ENCODE measurements around the gene GPSM3. TPM values are rescaled to one million over a fixed set of nuclear protein-coding genes. Genes with fewer than 3 reads are reported as not detected.

GPSM3 gene
- total RNA-seq, result 131 TPM

- no peaks in the 10 kb centered on the region for H3K27me3 ChIP-seq (ENCODE audit: insufficient read depth, low read length)
- H3K4me1 ChIP-seq (ENCODE audit: insufficient read depth, low read length), result peaks cover 66% of the 10 kb centered on the region
- H3K4me3 ChIP-seq (ENCODE audit: low read length), result peak within 1 kb of the TSS; percentile 96
- H3K9me3 ChIP-seq (ENCODE audit: low read depth, low read length), result no peaks in the 10 kb centered on the region
These were observed at the start of gene GPSM3 for GRCh38 chr6:32192608-32193039. GPSM3 (minus strand) TSS chr6:32192643; CDS start chr6:32192513, 130 bp downstream.

GRCh38 chr6:32240686-32241085 is 48.2 kb upstream of the GPSM3 start:
- no peaks in the 10 kb centered on the region for H3K27me3 ChIP-seq (ENCODE audit: insufficient read depth, low read length)
- H3K9me3 ChIP-seq (ENCODE audit: low read depth, low read length), result no peaks in the 10 kb centered on the region
- H3K4me3 ChIP-seq (ENCODE audit: low read length), result no peak overlapping the region
- H3K4me1 ChIP-seq (ENCODE audit: insufficient read depth, low read length), result peaks cover 6% of the 10 kb centered on the region

GRCh38 chr6:32239462-32239861 is 47.0 kb upstream of the GPSM3 start:
- H3K4me3 ChIP-seq (ENCODE audit: low read length), result no peak overlapping the region
- no peaks in the 10 kb centered on the region for H3K4me1 ChIP-seq (ENCODE audit: insufficient read depth, low read length)
- no peaks in the 10 kb centered on the region for H3K9me3 ChIP-seq (ENCODE audit: low read depth, low read length)
- H3K27me3 ChIP-seq (ENCODE audit: insufficient read depth, low read length), result no peaks in the 10 kb centered on the region

DNA sequence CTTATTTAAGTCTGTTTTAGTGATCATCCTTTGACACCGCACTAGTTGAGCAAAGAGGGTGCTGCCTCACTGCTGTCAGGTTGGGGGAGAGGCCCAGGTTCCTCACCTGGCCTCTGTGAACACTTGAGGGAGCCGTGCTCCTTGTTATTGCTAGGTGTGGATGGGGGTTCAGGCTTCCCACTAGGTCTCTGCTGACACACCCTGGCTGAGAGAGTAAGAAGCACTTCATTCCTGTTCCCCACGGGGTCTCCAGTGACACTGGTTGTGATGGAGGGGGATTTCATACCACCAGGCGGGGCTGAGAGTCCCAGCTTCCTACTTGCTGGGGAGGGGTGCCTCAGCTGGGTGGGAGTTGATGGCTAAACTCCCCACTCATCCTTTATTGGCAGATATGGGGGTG is 42.5 kb upstream of the GPSM3 start:
- Histone ChIP-seq H3K4me1 (ENCODE audit: insufficient read depth, low read length) (no peaks in the 10 kb centered on the region), H3K9me3 (ENCODE audit: low read depth, low read length) (no peaks in the 10 kb centered on the region), H3K4me3 (ENCODE audit: low read length) (no peak overlapping the region), H3K27me3 (ENCODE audit: insufficient read depth, low read length) (no peaks in the 10 kb centered on the region)

- no peaks in the 10 kb centered on the region for H3K9me3 ChIP-seq (ENCODE audit: low read depth, low read length)
- no peaks in the 10 kb centered on the region for H3K27me3 ChIP-seq (ENCODE audit: insufficient read depth, low read length)
- H3K4me3 ChIP-seq (ENCODE audit: low read length), result no peak overlapping the region
- peaks cover 39% of the 10 kb centered on the region for H3K4me1 ChIP-seq (ENCODE audit: insufficient read depth, low read length)
These were observed 34.0 kb upstream of the GPSM3 start for GRCh38 chr6:32226434-32226833.

- H3K4me3 ChIP-seq (ENCODE audit: low read length), result no peak overlapping the region
- peaks cover 39% of the 10 kb centered on the region for H3K4me1 ChIP-seq (ENCODE audit: insufficient read depth, low read length)
- H3K27me3 ChIP-seq (ENCODE audit: insufficient read depth, low read length), result no peaks in the 10 kb centered on the region
- H3K9me3 ChIP-seq (ENCODE audit: low read depth, low read length), result no peaks in the 10 kb centered on the region
These were observed 32.3 kb upstream of the GPSM3 start for GRCh38 chr6:32224696-32225095.

DNA sequence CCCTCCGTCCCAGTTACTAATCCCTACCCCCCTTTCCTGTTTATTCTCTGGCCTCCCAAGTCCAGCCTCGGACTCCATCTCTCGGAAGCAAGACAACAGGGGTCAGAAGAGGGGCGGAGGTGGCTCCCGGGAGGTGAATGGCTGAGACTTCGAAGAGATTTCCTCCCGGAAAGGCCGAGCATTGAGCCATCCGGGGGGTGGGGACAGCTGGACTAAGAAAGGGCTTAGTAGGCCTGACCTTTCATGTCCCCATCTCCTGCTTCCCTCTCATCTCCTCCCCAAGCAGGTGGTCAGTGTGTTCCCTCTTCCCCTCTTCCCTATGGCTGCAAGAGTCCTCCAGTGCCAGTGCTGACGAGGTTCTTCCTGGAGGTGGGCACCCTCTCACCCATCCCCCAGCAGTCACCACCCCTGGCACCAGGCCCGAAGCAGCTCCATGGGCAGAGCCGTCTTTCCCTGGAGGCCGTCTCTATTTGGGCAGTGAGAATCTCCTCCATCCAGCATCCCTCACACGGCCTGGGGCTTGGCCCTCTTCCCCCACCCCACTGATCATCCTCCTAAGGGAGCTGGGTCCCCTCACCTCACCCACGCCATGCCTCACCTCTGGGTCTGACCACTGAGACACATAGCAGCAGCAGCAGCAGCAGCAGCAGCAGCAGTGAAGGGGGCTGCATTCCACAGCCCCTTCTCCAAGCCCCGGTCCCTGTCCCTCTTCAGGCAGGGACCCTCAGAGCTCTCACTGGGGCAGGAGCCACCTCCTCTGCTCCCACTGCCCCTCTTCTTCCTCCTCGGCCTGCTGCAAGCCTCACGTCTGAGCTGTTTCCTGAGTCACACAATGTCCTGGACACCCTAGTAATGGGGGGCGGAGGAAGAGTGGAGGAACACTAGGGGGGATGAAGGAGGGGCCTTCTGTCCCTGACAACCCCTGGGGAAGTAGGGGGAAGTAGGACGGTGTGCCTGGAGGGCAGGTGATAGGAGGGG is 31.1 kb upstream of the GPSM3 start, which contains the start of gene NOTCH4:
Gene NOTCH4 (minus strand): TSS at position 810 of the 978 bp plus-strand sequence. CDS start 139 bp downstream, at position 671.
- H3K4me1 ChIP-seq (ENCODE audit: insufficient read depth, low read length), result peaks cover 39% of the 10 kb centered on the region
- no peaks in the 10 kb centered on the region for H3K9me3 ChIP-seq (ENCODE audit: low read depth, low read length)
- no peak within 1 kb of the TSS for H3K4me3 ChIP-seq (ENCODE audit: low read length)
- H3K27me3 ChIP-seq (ENCODE audit: insufficient read depth, low read length), result no peaks in the 10 kb centered on the region

DNA sequence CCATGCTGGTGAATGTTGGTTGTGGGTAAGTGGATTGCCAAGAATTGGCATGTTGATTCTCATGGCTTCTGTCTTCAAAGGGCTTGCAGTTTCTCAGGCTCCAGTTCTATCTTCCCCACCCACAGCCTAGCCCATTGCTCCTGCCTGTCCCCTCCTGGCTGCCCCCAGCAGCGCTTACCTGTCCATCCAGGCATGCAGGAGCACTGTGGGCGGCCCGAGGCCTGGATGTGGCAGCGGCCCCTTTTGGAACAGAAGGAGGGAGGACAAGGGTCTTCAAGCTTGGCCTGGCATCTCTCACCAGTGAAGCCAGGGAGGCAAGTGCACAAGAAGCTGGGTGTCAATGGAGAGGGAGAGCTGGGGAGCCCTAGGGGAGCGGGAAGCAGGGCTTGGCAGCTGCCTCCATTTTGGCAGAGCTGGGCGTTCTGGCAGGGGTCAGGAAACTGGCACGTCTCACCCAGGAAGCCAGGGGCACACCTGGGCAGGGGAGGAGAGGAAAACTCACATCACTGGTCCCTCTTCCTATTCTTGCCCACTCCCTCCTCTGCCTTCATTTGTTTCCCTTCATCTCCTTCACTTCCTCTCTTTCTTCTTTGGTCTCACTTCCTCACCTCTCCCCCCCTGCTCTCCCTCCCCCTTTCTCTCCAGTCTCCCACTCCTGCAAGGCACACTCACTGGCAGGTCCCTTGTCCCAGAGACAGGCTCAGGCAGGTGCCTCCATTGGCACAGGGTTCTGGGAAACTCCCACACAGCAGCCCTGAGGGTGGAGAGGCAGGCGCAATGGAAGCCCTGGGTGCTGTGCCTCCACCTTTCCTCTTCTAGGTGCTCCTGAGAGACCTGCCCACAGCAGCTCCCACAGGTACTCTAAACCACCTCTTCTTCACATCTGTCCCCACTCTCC is 30.1 kb upstream of the GPSM3 start:
- H3K4me3 ChIP-seq (ENCODE audit: low read length), result no peak overlapping the region
- H3K9me3 ChIP-seq (ENCODE audit: low read depth, low read length), result no peaks in the 10 kb centered on the region
- H3K27me3 ChIP-seq (ENCODE audit: insufficient read depth, low read length), result no peaks in the 10 kb centered on the region
- peaks cover 35% of the 10 kb centered on the region for H3K4me1 ChIP-seq (ENCODE audit: insufficient read depth, low read length)

GRCh38 chr6:32220021-32220420 is 27.6 kb upstream of the GPSM3 start:
- no peaks in the 10 kb centered on the region for H3K9me3 ChIP-seq (ENCODE audit: low read depth, low read length)
- H3K4me3 ChIP-seq (ENCODE audit: low read length), result no peak overlapping the region
- peaks cover 23% of the 10 kb centered on the region for H3K4me1 ChIP-seq (ENCODE audit: insufficient read depth, low read length)
- H3K27me3 ChIP-seq (ENCODE audit: insufficient read depth, low read length), result no peaks in the 10 kb centered on the region

DNA sequence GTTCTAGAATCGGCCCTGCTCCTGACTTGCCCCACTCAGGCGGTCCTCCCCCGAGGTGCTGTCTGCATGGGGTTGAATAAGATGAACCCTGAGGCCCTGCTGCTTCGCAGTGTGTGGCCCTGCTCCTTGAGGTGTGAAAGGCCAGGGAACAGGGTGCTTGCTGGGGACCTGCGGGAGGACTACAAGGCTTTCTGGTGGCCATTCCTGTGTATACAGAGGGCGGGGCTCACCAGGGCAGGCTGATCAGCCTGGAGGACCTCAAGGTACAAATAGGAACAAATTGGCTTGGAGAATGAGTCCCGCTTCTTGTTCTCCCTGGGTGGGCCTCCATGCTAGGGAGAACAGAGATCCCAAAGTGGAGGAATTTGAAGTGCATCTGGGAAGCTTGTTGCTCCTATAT is 25.7 kb upstream of the GPSM3 start:
- H3K4me3 ChIP-seq (ENCODE audit: low read length), result no peak overlapping the region
- no peaks in the 10 kb centered on the region for H3K27me3 ChIP-seq (ENCODE audit: insufficient read depth, low read length)
- H3K9me3 ChIP-seq (ENCODE audit: low read depth, low read length), result no peaks in the 10 kb centered on the region
- H3K4me1 ChIP-seq (ENCODE audit: insufficient read depth, low read length), result peaks cover 13% of the 10 kb centered on the region

- Histone ChIP-seq H3K4me1 (ENCODE audit: insufficient read depth, low read length) (peaks cover 1% of the 10 kb centered on the region), H3K27me3 (ENCODE audit: insufficient read depth, low read length) (no peaks in the 10 kb centered on the region), H3K9me3 (ENCODE audit: low read depth, low read length) (no peaks in the 10 kb centered on the region), H3K4me3 (ENCODE audit: low read length) (no peak overlapping the region)
These were observed 24.6 kb upstream of the GPSM3 start for GRCh38 chr6:32216998-32217397.

- Histone ChIP-seq H3K4me1 (ENCODE audit: insufficient read depth, low read length) (no peaks in the 10 kb centered on the region), H3K4me3 (ENCODE audit: low read length) (no peak overlapping the region), H3K27me3 (ENCODE audit: insufficient read depth, low read length) (no peaks in the 10 kb centered on the region)
These were observed 23.8 kb upstream of the GPSM3 start for GRCh38 chr6:32216285-32216684.

DNA sequence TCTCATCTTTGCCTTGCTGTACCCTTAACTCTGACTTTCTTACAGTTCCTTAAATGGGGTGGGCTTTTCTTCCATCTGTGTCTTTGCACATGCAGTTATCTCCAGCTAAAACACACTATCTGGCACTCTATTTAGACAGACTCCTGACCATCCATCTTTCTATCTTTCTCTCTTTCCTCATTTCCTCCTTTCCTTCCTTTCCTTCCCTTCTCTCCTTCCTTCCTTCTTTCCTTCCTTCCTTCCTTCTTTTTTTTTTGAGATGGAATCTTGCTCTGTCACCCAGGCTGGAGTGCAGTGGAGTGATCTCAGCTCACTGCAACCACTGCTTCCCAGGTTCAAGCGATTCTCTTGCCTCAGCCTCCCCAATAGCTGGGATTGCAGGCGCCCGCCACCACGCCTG is 23.2 kb upstream of the GPSM3 start:
- Histone ChIP-seq H3K27me3 (ENCODE audit: insufficient read depth, low read length) (no peaks in the 10 kb centered on the region), H3K9me3 (ENCODE audit: low read depth, low read length) (no peaks in the 10 kb centered on the region), H3K4me3 (ENCODE audit: low read length) (no peak overlapping the region), H3K4me1 (ENCODE audit: insufficient read depth, low read length) (no peaks in the 10 kb centered on the region)

More at GRCh38 chr6:32216285-32216684, 23.8 kb upstream of the GPSM3 start:
- no peaks in the 10 kb centered on the region for H3K9me3 ChIP-seq (ENCODE audit: low read depth, low read length)

DNA sequence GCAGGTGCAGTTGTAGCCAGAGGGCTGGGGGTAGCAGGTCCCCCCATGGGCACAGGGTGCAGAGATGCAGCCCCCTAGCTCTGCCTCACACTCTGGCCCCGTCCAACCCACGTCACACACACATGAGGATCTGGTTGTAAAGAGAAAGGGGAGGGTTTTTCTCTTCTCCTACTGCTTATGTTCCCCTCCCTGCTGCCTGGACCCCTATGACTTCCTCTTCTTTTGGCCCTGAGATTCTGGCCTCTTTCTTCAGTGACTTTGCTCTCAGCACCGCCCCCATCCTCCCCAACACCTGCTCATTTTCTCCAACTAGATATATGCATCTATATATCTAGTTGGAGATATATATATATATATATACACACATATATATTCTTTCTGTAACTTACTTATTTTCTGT is 21.7 kb upstream of the GPSM3 start:
- Histone ChIP-seq H3K4me3 (ENCODE audit: low read length) (no peak overlapping the region), H3K27me3 (ENCODE audit: insufficient read depth, low read length) (no peaks in the 10 kb centered on the region), H3K9me3 (ENCODE audit: low read depth, low read length) (no peaks in the 10 kb centered on the region), H3K4me1 (ENCODE audit: insufficient read depth, low read length) (no peaks in the 10 kb centered on the region)

GRCh38 chr6:32213649-32214048 is 21.2 kb upstream of the GPSM3 start:
- H3K4me1 ChIP-seq (ENCODE audit: insufficient read depth, low read length), result no peaks in the 10 kb centered on the region
- no peak overlapping the region for H3K4me3 ChIP-seq (ENCODE audit: low read length)
- no peaks in the 10 kb centered on the region for H3K27me3 ChIP-seq (ENCODE audit: insufficient read depth, low read length)
- H3K9me3 ChIP-seq (ENCODE audit: low read depth, low read length), result no peaks in the 10 kb centered on the region

Data from mononuclear cell (primary cell).